ENCODE measurements around the gene ACTL7A.
"Not testable (repeated sequence)": the region's sequence is repeated elsewhere in the genome, so short reads cannot be mapped to it uniquely, and the experiment has no call there.

ACTL7A gene

GRCh38 chr9:108845947-108846346 lies 16.1 kb upstream of the ACTL7A start:
- H3K4me1 ChIP-seq (ENCODE audit: control insufficient read depth in 5 of 5, insufficient read depth in 5 of 5, low read length in 5 of 5) = peaks cover 0 to 30% (median 14%) of the 10 kb centered on the region in 5 donors
- no peak overlapping the region for H3K9ac ChIP-seq (ENCODE audit: low read length in 5 of 5)
- no peak overlapping the region for H3K27ac ChIP-seq (ENCODE audit: low read depth, low read length)
- H3K36me3 ChIP-seq (ENCODE audit: control insufficient read depth in 5 of 5, insufficient read depth in 5 of 5, low read length in 5 of 5) = no peaks in the 10 kb centered on the region
- H3K9me3 ChIP-seq (ENCODE audit: control insufficient read depth in 5 of 5, low read length in 5 of 5) = no peaks in the 10 kb centered on the region
- no peaks in the 10 kb centered on the region for H3K27me3 ChIP-seq (ENCODE audit: control insufficient read depth in 5 of 5, insufficient read depth in 4 of 5, low read length in 5 of 5)
- no peak overlapping the region for H3K4me3 ChIP-seq (ENCODE audit: low read depth in 1 of 5, low read length in 5 of 5)

DNA sequence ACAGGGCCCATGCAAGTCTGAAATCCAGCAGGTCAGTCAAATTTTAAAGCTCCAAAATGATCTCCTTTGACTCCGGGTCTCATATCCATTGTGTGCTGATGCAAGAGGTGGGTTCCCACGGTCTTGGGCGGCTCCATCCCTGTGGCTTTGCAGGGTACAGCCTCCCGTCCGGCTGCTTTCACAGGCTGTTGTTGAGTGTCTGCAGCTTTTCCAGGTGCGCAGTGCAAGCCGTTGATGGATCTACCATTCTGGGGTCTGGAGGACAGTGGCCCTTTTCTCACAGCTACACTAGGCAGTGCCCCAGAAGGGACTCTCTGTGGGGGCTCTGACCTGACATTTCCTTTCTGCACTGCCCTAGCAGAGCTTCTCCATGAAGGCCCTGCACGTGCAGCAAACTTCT lies 13.8 kb upstream of the ACTL7A start:
- H3K36me3 ChIP-seq (ENCODE audit: control insufficient read depth in 5 of 5, insufficient read depth in 5 of 5, low read length in 5 of 5); H3K27ac ChIP-seq (ENCODE audit: low read depth, low read length); H3K27me3 ChIP-seq (ENCODE audit: control insufficient read depth in 5 of 5, insufficient read depth in 4 of 5, low read length in 5 of 5); H3K4me3 ChIP-seq (ENCODE audit: low read depth in 1 of 5, low read length in 5 of 5); H3K9me3 ChIP-seq (ENCODE audit: control insufficient read depth in 5 of 5, low read length in 5 of 5); H3K9ac ChIP-seq (ENCODE audit: low read length in 5 of 5): not testable (repeated sequence)
- H3K4me1 ChIP-seq (ENCODE audit: control insufficient read depth in 5 of 5, insufficient read depth in 5 of 5, low read length in 5 of 5) = peaks cover 0 to 30% (median 13%) of the 10 kb centered on the region in 5 donors

DNA sequence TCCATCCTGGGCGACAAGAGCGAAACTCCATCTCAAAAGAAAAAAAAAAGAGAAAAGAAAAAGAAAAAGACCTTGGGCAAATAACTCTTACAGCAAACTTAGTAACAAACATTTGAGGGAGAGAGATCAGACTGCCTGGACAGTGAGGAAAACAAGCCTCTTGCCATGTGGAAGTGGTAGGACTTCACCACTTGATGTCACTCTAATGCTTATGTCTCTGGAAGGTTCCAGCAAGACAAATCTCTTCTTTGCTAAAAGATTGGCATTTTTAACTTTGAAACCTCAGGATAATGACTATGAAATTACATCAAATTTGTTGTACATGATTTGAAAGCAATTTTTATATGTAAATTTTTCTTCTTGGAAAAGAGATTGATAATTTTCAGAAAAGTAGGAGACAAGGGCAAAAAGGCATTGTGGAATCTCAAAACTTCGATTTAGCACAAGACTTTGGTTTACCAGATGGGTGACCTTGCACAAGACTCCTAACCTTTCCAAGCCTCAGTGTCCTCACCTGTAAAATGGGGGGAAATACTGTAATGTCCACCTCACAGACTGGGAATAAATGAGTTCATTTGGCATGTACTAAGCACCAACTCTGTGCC lies 11.7 kb upstream of the ACTL7A start:
- no peak overlapping the region for H3K27ac ChIP-seq (ENCODE audit: low read depth, low read length)
- H3K36me3 ChIP-seq (ENCODE audit: control insufficient read depth in 5 of 5, insufficient read depth in 5 of 5, low read length in 5 of 5) = no peaks in the 10 kb centered on the region
- H3K9ac ChIP-seq (ENCODE audit: low read length in 5 of 5) = no peak overlapping the region
- no peaks in the 10 kb centered on the region for H3K9me3 ChIP-seq (ENCODE audit: control insufficient read depth in 5 of 5, low read length in 5 of 5)
- no peak overlapping the region for H3K4me3 ChIP-seq (ENCODE audit: low read depth in 1 of 5, low read length in 5 of 5)
- peaks cover 0 to 16% (median 4%) of the 10 kb centered on the region in 5 donors for H3K4me1 ChIP-seq (ENCODE audit: control insufficient read depth in 5 of 5, insufficient read depth in 5 of 5, low read length in 5 of 5)
- H3K27me3 ChIP-seq (ENCODE audit: control insufficient read depth in 5 of 5, insufficient read depth in 4 of 5, low read length in 5 of 5) = no peaks in the 10 kb centered on the region

DNA sequence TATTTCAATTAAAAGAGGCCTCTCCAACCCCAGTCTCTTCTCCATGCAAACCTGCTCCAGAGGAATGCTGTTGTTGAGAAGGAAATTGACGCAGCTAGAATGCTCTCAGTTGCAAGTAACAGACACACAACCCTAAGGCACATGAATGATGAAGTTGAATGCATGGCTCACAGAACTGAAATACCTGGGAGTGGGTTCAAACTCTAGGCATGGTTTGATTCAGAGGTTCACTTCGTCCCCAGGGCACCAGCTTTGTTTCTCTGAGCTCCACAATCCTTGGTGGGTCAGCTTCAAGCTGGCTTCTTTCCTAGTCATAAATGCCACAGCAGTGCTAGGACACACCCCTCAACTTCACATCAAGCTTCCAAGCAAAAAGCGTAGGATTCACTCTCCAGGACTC lies 10.9 kb upstream of the ACTL7A start:
- Histone ChIP-seq H3K4me3 (ENCODE audit: low read depth in 1 of 5, low read length in 5 of 5) (no peak overlapping the region), H3K36me3 (ENCODE audit: control insufficient read depth in 5 of 5, insufficient read depth in 5 of 5, low read length in 5 of 5) (no peaks in the 10 kb centered on the region), H3K9me3 (ENCODE audit: control insufficient read depth in 5 of 5, low read length in 5 of 5) (no peaks in the 10 kb centered on the region), H3K27ac (ENCODE audit: low read depth, low read length) (no peak overlapping the region), H3K9ac (ENCODE audit: low read length in 5 of 5) (no peak overlapping the region), H3K4me1 (ENCODE audit: control insufficient read depth in 5 of 5, insufficient read depth in 5 of 5, low read length in 5 of 5) (peaks cover 0 to 14% (median 4%) of the 10 kb centered on the region in 5 donors), H3K27me3 (ENCODE audit: control insufficient read depth in 5 of 5, insufficient read depth in 4 of 5, low read length in 5 of 5) (no peaks in the 10 kb centered on the region)

GRCh38 chr9:108852079-108852478 lies 10.0 kb upstream of the ACTL7A start:
- H3K36me3 ChIP-seq (ENCODE audit: control insufficient read depth in 5 of 5, insufficient read depth in 5 of 5, low read length in 5 of 5) = no peaks in the 10 kb centered on the region
- no peaks in the 10 kb centered on the region for H3K27me3 ChIP-seq (ENCODE audit: control insufficient read depth in 5 of 5, insufficient read depth in 4 of 5, low read length in 5 of 5)
- no peak overlapping the region for H3K9ac ChIP-seq (ENCODE audit: low read length in 5 of 5)
- no peaks in the 10 kb centered on the region for H3K9me3 ChIP-seq (ENCODE audit: control insufficient read depth in 5 of 5, low read length in 5 of 5)
- no peak overlapping the region for H3K4me3 ChIP-seq (ENCODE audit: low read depth in 1 of 5, low read length in 5 of 5)
- no peak overlapping the region for H3K27ac ChIP-seq (ENCODE audit: low read depth, low read length)
- H3K4me1 ChIP-seq (ENCODE audit: control insufficient read depth in 5 of 5, insufficient read depth in 5 of 5, low read length in 5 of 5) = peaks cover 0 to 12% (median 4%) of the 10 kb centered on the region in 5 donors

- Histone ChIP-seq H3K27ac (ENCODE audit: low read depth, low read length) (no peak overlapping the region), H3K4me3 (ENCODE audit: low read depth in 1 of 5, low read length in 5 of 5) (no peak overlapping the region), H3K9me3 (ENCODE audit: control insufficient read depth in 5 of 5, low read length in 5 of 5) (no peaks in the 10 kb centered on the region), H3K9ac (ENCODE audit: low read length in 5 of 5) (no peak overlapping the region), H3K27me3 (ENCODE audit: control insufficient read depth in 5 of 5, insufficient read depth in 4 of 5, low read length in 5 of 5) (no peaks in the 10 kb centered on the region), H3K36me3 (ENCODE audit: control insufficient read depth in 5 of 5, insufficient read depth in 5 of 5, low read length in 5 of 5) (no peaks in the 10 kb centered on the region), H3K4me1 (ENCODE audit: control insufficient read depth in 5 of 5, insufficient read depth in 5 of 5, low read length in 5 of 5) (peaks cover 0 to 9% (median 4%) of the 10 kb centered on the region in 5 donors)
Measured at GRCh38 chr9:108854094-108854493, 8.0 kb upstream of the ACTL7A start.

DNA sequence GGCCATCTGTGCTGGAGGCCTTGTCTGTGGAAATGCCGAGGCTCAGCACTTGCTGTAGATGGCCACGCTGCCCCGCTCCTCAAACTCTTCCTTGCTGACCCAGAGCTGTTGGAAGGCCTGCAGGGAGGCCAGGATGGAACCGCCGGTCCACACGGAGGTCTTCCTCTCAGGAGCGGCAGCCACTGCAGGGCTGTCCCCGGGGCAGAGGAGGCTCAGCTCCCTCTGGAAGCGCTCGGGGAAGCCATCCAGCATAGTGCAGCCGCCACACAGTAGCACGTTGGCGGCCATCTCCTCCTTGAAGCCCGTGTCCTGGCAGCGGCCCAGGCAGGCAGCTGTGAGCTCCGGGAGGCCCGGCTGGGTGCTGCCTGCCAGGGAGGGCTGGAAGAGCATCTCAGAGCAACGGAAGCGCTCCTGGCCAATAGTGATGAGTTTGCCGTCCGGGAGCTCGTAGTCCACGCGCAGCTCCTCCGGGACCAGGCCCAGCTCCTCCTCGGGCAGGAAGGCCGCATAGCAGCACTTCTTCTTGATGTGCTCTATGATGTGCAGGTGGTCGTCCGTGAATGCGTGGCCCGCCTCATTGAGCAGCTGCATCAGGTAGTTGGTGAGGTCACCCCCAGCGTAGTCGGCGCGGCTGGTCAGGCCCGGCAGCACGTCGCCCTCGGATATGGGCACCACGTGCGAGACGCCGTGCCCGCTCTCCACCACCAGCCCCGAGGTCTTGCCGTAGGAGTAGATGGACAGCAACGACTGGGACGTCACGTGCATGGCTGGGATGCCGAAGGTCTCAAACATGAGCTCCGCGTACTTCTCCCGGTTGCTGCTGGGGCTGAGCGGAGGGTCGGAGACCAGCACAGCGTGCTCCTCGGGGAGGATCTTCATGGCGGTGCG lies 7.2 kb upstream of the ACTL7A start:
- Histone ChIP-seq H3K27ac (ENCODE audit: low read depth, low read length) (no peak overlapping the region), H3K4me1 (ENCODE audit: control insufficient read depth in 5 of 5, insufficient read depth in 5 of 5, low read length in 5 of 5) (peaks cover 0 to under 1% (median 0%) of the 10 kb centered on the region in 5 donors), H3K9ac (ENCODE audit: low read length in 5 of 5) (no peak overlapping the region), H3K27me3 (ENCODE audit: control insufficient read depth in 5 of 5, insufficient read depth in 4 of 5, low read length in 5 of 5) (no peaks in the 10 kb centered on the region), H3K36me3 (ENCODE audit: control insufficient read depth in 5 of 5, insufficient read depth in 5 of 5, low read length in 5 of 5) (no peaks in the 10 kb centered on the region), H3K9me3 (ENCODE audit: control insufficient read depth in 5 of 5, low read length in 5 of 5) (no peaks in the 10 kb centered on the region), H3K4me3 (ENCODE audit: low read depth in 1 of 5, low read length in 5 of 5) (no peak overlapping the region)

DNA sequence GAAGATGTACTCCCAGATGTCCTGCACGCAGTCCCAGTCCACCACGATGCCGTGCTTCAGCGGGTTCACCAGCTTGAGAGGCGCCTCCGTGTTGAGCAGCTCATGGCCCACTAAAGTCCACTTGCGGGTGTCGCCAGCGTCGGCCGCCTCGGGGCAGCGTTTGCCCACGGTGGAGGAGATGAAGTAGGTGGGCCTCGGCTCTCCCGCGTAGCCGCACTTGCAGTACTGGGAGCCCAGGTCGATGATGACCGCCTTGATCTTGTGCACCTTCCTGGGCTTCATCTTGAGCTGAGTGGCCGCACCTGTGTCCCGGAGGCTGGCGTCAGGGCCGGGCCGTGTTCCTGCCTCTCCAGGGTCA lies 6.6 kb upstream of the ACTL7A start:
- no peak overlapping the region for H3K9ac ChIP-seq (ENCODE audit: low read length in 5 of 5)
- H3K36me3 ChIP-seq (ENCODE audit: control insufficient read depth in 5 of 5, insufficient read depth in 5 of 5, low read length in 5 of 5) = no peaks in the 10 kb centered on the region
- H3K4me3 ChIP-seq (ENCODE audit: low read depth in 1 of 5, low read length in 5 of 5) = no peak overlapping the region

DNA sequence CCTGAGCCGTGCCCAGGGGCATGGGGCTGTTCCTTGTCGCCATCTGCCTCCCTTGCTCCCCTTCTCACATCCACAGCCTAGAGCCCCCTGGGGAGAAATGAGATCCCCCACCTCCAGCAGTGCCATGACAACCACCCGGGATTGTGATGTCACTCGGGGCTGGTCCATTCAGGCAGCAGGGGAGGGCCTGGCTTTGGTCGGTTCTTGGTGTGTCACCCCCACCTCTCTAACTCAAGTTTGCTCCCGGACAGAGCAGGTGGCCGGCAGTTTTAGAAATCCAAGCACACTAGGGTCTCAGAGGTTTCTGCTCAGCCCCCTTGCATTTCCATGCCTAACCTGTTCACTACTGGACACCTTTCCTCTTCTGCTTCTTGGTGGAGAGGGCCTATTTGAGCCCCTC lies 6.2 kb upstream of the ACTL7A start, which contains the start of gene ACTL7B:
Gene ACTL7B (minus strand): TSS at position 99 of the 400 bp plus-strand sequence. CDS start 56 bp downstream, at position 43.
- Histone ChIP-seq H3K36me3 (ENCODE audit: control insufficient read depth in 5 of 5, insufficient read depth in 5 of 5, low read length in 5 of 5) (no peaks in the 10 kb centered on the region), H3K9me3 (ENCODE audit: control insufficient read depth in 5 of 5, low read length in 5 of 5) (no peaks in the 10 kb centered on the region), H3K27ac (ENCODE audit: low read depth, low read length) (no peak within 1 kb of the TSS), H3K27me3 (ENCODE audit: control insufficient read depth in 5 of 5, insufficient read depth in 4 of 5, low read length in 5 of 5) (no peaks in the 10 kb centered on the region), H3K9ac (ENCODE audit: low read length in 5 of 5) (no peak within 1 kb of the TSS), H3K4me1 (ENCODE audit: control insufficient read depth in 5 of 5, insufficient read depth in 5 of 5, low read length in 5 of 5) (no peaks in the 10 kb centered on the region), H3K4me3 (ENCODE audit: low read depth in 1 of 5, low read length in 5 of 5) (no peak within 1 kb of the TSS)

More for the DNA sequence above, 6.6 kb upstream of the ACTL7A start:
- Histone ChIP-seq H3K27ac (ENCODE audit: low read depth, low read length) (no peak overlapping the region), H3K27me3 (ENCODE audit: control insufficient read depth in 5 of 5, insufficient read depth in 4 of 5, low read length in 5 of 5) (no peaks in the 10 kb centered on the region), H3K9me3 (ENCODE audit: control insufficient read depth in 5 of 5, low read length in 5 of 5) (no peaks in the 10 kb centered on the region), H3K4me1 (ENCODE audit: control insufficient read depth in 5 of 5, insufficient read depth in 5 of 5, low read length in 5 of 5) (no peaks in the 10 kb centered on the region)

GRCh38 chr9:108857572-108857971 lies 4.5 kb upstream of the ACTL7A start:
- no peak overlapping the region for H3K27ac ChIP-seq (ENCODE audit: low read depth, low read length)
- H3K9me3 ChIP-seq (ENCODE audit: control insufficient read depth in 5 of 5, low read length in 5 of 5) = no peaks in the 10 kb centered on the region
- no peak overlapping the region for H3K9ac ChIP-seq (ENCODE audit: low read length in 5 of 5)
- H3K4me1 ChIP-seq (ENCODE audit: control insufficient read depth in 5 of 5, insufficient read depth in 5 of 5, low read length in 5 of 5) = no peaks in the 10 kb centered on the region
- no peak overlapping the region for H3K4me3 ChIP-seq (ENCODE audit: low read depth in 1 of 5, low read length in 5 of 5)
- no peaks in the 10 kb centered on the region for H3K36me3 ChIP-seq (ENCODE audit: control insufficient read depth in 5 of 5, insufficient read depth in 5 of 5, low read length in 5 of 5)
- no peaks in the 10 kb centered on the region for H3K27me3 ChIP-seq (ENCODE audit: control insufficient read depth in 5 of 5, insufficient read depth in 4 of 5, low read length in 5 of 5)
